GM19468 (cell line): ENCODE measurements around the gene SMAD3.

ENCODE experiments used
- ATAC-seq: cut with Tn5 transposase; IDR thresholded peaks from one replicate; pipeline ENCODE4 v1.9.1; 2021; ENCODE audit warnings: mild to moderate bottlenecking, moderate library complexity, moderate number of reproducible peaks; ENCODE audit not compliant: unreplicated experiment; ENCODE audit errors: extremely low read depth

Gene SMAD3

GRCh38 chr15:67137319-67137718, 71.9 kb downstream of the SMAD3 start:
- ATAC-seq, result no peak

DNA sequence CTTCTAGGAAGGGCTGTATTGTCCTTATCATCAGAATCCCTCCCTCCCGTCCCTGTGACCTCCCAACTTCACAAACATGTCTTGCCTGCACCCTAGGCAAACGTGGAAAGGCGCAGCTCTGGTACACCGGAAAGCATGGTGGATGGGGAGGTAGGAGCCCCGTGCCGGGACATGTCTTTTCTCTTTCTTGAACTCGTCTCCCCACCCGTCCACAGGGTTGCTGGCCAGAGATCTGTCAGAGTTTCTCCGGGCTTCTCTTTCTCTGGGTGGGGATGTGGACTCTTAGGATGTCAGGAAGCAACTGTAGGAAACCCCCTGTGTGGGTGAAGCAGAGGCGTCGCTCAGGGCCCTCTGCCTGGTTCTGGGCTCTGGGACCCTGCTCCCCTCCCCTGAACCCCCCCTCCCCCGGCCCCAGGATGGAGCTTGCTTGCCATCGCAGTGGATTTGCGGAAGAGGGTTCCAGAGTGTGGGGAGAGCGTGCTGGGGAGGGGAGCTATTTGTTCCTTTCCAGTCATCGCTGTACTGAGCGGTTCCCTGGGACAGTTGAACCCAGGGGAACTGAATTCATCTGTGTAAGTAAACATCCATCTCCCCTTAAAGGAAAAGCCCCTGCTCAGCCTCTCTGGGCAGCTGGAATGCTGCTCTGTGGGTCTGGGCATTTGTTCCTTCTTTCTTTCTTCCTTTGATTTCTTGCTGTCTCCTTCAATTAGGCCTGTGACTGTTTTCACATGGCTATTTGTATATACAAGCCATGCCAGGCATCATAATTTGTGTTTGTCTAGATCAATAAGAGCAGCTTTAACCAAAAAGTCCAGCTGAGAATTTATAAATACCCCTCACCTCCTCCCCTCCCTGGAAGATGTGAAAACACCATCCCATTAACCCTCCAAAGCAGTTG, 72.8 kb downstream of the SMAD3 start:
- ATAC-seq, result no peak

DNA sequence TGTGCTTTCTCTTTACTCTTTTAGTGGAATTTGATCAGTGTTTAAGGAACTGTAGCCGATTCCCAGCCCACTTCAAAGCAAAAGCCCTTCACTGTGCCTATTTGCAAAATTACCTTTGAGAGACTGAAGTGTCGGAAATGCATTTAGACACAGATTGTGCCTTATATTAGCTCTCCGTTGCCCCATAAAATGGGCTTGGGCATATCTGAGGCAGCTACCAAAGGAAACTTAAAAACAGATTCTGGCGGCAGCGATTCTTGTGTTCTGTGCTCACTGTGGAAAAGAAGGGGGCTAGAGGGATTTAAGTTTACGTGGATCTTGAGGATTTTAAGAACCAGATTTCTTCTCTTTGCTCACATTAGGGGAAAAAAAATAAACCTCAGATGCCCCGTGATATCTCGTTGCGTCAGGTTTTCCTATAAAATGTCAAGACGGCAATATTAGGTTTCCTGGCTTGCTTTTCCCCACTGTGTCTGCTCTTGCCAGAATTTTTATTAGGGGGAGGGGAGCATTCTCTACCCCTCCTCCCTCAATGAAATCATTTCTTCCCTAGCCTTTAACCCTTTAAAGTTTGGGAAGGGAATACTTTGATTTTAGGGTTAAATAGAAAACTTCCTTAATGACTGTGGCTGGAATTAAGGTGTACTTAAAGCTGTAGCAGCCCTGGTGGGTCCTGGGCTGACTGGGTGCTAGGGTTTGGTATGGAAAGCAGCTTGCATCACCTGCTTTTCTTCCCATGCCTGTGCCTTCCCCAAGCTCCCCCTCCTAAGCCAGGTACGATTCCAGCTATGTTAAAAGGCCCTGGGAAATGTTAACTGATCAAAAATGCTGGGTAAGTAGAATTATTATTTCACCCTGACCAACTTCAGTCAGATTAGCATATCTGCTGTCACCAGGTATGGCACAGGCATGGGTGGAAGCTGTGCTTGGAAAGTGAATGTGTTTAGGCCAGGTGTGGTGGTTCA, 73.8 kb downstream of the SMAD3 start:
- ATAC-seq, result no peak

- peak; percentile 31 for ATAC-seq
These were observed 74.9 kb downstream of the SMAD3 start for GRCh38 chr15:67140078-67140833.

- ATAC-seq, result no peak
These were observed 76.8 kb downstream of the SMAD3 start for GRCh38 chr15:67142092-67142766.

DNA sequence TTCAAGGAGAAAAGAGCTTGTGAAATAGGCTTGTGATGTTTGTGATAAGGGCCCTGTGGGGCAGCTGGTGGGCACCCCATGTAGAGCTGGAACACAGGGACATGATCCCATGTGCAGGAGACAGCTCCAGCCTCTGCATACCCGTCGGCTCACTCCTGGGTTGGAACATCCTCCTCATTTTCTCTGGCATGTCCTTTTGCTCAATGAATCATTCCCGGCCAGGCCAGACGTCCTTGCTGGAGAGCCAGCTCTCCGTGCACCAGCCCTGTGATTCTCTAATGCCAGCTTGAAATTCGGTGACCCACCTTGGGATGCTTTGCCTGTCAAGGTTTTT, 77.3 kb downstream of the SMAD3 start:
- ATAC-seq, result no peak

DNA sequence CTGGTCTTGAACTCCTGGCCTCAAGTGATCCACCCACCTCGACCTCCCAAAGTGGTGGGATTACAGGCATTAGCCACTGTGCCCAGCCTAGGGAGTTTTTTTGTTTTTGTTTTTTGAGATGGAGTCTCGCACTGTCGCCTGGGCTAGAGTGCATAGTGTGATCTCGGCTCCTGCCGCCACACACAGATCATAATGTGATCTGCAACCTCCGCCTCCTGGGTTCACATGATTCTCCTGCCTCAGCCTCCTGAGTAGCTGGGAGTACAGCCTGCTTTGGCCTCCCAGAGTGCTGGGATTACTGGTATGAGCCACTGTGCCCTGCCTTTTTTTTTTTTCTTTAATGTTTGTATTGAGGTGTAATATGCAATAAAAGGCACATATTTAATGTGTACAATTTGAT, 78.2 kb downstream of the SMAD3 start:
- ATAC-seq, result no peak

DNA sequence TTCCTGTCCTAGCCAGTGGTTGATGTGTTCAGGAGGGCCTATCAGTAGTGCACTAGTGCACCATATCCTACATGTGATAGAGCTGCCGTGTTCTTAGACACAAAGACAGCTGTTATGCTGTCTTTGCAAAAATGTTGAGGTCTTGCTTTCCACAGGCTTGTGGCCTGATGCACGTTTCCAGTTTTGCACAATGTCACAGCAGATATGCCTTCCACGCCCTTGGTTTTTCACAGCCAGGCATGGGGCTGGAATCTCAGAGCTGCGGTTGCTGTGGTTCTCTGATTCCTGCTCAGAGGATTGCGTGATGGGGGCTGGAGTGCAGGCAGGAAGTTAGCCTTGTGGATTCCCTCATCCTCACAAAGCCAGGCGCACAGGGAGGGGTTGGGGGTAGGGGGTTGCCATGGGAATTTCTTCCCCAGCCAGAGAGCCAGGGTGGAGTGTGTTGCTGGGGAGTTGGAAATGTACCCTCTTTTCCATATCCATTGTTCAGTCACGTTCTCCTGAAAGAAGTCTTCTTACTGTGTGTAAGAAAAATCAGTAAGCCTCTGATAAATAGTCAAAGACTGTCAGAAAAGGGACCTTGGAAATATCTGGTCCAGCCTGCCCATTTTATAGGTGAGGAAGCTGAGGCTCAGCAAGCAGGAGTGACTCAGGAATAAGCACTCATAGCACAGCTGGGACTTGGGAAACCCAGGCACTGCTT, 79.4 kb downstream of the SMAD3 start:
- no peak for ATAC-seq

DNA sequence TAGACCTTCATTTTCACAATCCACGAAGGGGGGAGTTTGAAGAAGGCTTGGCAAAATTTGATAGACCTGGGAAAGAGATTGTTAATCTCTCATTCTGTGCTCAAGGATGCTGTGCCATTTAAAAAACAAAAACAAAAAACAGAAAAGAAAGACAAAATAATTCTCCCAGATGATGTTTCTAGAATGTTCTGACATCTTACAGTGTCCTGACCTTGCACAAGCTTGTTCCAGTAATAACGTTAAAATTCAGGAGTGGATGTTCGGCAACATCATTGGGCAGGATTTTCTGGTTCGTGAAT, 79.9 kb downstream of the SMAD3 start:
- no peak for ATAC-seq

DNA sequence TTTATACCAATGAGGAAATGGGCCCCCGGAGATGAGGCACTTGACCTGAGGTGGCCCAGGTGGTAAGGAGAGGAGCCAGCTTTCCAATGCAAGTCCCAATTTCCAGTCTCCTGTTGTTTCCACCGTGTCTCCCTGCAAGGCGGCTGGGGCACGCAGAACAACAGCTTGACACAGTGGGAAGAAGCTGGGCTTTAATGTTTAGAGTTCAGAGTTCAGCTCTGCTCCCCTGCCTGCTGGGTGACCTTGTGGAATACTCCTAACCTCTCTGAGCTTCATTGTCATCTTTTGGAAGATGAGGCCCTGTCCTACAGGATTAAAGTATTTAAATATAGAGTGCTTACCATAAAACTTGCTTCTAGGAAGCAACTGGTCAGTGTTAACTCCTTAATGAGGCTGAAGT, 80.3 kb downstream of the SMAD3 start:
- no peak for ATAC-seq

DNA sequence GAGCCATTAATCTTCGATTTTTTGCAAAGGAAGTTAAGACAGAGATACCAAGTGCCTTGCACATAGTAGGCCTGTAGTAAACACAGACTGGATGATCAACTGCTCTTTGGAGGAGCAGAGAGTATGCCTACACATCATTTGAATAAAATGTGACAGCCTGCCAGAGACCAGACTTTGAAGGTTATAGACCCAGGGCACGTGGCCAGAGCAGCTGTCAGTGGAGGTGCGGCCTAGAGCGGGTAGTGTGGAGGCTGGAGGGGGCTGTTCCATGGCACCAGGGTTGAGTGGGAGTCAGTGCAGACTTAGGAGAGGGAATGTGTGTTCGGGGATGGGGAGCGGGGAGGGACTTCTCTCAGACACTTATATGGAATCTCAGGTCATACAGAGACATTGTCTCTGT, 80.8 kb downstream of the SMAD3 start:
- no peak for ATAC-seq

- ATAC-seq, result no peak
These were observed 81.5 kb downstream of the SMAD3 start for GRCh38 chr15:67146875-67147381.

DNA sequence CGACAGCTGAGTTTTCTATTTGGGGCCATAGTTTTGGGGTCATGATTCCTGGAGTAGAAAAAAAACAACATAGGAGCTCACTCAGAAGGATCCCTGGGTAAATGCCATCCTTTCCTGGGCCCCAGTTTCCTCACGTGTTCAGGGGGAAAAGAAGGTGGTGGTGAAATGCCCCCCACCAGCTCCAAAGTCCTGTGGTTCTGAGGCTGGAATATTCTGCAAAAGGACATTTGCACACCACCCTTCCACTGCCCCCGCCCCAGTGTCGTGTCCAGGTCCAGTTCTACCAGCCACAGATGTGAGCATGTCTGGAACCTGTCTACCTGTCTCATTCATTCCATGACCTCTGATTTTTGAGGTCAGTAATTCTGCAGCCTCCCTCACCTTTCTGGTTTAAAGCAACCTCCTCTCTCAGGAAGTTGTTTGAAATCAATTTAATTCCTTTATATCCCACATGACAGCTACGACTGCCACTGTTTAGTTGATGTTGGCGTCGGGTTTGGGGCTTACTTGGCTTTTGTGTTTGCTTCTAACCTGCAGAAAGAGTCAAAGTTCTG, 82.1 kb downstream of the SMAD3 start:
- no peak for ATAC-seq

DNA sequence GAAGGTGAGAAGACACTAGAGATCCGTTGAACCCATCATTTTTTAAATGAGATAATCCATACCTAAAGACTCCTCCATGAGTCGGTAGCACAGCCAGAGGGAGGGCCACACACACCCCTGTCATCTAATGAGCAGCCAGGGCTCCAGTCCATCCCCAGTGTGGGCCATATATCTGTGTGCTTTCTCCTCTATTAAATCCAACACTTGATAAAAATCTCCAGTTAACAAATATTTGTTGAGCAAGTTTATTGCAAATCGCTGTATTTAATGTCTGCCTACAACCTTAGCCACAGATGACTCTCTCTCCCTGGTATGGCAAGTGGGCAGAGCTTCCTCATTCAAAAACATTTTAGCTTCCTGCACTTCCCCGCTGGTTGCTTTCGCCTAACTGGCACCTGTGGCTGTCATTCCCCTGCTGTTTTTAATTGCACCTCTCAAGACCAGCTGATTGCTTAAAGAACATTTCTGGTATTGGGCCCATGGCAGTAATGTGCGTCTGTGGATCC, 82.8 kb downstream of the SMAD3 start:
- ATAC-seq, result no peak

DNA sequence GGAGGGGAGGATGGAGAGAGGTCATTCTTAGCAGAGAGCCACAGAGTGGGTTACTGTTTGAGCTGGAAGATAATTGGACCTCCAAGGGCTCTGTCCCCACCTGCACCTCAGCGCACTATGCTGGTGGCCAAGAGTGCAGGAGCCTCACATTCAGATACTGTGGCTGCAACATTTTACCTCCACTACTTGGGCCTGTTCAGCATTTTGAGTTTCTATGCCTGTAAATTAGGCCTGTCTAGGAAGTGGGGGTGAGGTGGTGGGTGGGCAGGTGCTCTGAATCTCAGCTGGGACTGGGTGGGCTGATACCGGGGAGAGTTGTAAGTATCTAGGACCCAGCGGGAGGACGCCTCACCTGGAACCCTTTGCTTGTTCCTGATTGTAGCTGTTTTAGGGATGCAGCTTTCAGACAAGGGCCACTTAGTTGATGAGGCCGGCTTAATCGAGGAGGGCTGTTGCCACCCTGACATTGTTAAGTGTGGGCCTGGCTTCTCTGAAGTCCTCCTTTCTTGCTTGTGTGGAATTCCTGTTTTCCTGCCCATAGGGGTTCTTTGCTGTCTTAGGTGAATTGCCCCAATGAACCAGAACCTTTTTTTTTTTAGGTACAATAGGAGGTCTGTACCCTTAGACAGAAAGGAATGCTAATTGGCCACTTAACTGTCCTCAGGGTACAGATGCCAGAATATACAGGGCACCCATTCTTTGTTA, 83.8 kb downstream of the SMAD3 start:
- no peak for ATAC-seq

GRCh38 chr15:67149773-67150022, 84.3 kb downstream of the SMAD3 start:
- no peak for ATAC-seq

DNA sequence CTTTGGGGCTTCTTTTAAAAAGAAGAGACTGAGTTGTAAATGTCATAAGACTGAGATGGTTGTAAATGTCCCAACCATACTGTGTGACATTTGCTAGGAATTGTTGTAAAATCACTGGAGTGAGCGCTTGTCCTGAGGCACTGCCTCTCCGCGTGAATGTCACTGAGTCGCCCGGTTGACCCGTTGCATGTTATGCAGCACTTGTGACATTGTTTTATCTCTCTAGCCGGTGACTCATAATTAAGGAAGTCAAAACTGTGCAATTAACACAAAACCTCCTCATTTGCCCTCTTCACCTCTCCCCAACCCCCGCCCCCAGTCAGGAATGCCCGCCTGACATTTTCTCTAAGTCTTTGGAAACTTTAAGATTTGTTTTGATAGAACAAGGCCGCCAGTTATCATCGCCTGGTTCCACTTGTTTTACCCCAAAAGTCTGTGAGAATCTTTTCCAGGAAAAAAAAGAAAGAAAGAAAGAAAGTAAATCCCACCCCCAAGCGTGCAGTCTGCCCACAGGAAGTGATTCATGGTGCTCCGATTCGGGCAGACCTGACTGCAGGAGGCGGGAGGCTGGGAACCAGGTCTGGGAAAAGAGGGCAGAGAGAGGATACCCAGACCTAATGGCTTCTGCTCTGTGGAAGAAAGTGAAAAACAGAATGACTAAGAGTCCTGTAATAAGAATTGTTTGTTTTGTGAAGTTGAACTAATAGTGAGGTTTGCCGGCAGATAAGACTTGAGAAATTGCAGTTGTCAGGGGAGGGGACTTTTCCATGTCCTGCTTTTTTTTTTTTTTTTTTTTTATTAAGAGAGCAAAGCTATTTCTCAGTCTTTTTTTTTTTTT, 84.8 kb downstream of the SMAD3 start:
- no peak for ATAC-seq

DNA sequence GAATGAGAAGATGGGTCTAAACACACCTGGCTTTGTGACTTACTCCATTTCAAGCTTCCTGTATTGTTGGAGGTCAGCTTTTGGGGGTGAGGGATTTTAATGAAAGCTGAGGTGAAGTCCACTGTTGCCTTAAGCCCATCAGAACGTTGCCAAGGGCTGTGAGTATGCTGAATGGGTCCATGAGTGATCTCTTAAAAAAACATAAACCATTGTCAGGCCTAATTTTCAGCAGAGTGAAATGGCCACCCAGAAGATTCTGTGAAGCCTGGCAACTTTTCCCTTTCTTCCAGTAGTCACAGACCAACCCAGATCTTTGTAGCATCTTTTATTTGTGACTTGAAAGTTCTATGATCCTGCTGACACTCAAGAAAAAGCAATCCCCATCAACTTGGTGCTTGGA, 87.0 kb downstream of the SMAD3 start:
- ATAC-seq, result no peak
